Measurements from ENCODE around the gene AGTRAP.

DNA sequence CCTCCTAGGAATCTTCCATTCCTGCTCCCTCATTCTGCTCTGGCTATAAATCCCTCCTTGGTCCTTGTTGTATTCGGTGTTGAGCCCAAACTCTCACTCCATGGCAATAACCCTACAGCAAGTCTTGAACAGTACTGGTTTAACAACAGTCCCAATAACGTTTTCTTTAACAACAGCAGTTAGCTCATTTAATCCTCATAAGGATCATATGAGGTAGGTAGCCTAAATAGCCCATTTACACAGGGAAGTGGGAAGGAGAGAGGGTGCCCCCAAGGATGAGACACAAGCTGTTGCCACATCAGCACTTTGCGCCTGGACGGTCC, 444 bp upstream of the AGTRAP start:
- TF ChIP-seq, protein P1, sequence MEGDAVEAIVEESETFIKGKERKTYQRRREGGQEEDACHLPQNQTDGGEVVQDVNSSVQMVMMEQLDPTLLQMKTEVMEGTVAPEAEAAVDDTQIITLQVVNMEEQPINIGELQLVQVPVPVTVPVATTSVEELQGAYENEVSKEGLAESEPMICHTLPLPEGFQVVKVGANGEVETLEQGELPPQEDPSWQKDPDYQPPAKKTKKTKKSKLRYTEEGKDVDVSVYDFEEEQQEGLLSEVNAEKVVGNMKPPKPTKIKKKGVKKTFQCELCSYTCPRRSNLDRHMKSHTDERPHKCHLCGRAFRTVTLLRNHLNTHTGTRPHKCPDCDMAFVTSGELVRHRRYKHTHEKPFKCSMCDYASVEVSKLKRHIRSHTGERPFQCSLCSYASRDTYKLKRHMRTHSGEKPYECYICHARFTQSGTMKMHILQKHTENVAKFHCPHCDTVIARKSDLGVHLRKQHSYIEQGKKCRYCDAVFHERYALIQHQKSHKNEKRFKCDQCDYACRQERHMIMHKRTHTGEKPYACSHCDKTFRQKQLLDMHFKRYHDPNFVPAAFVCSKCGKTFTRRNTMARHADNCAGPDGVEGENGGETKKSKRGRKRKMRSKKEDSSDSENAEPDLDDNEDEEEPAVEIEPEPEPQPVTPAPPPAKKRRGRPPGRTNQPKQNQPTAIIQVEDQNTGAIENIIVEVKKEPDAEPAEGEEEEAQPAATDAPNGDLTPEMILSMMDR (IDR thresholded peaks at IDR 0.05) = no peak
- TF ChIP-seq POLR2A (IDR thresholded peaks at IDR 0.05) = no peak

Measured in ovary (tissue), 3 donors.